Osteocyte (in vitro differentiated cells): ENCODE measurements around the gene CCDC159. TPM values are rescaled to one million over a fixed set of nuclear protein-coding genes. Genes with fewer than 3 reads are reported as not detected.
A peak's percentile ranks its signal among the peaks of the same experiment; 100 is the strongest.
"Not testable (repeated sequence)": the region's sequence is repeated elsewhere in the genome, so short reads cannot be mapped to it uniquely, and the experiment has no call there.

ENCODE experiments used
- DNase-seq: peaks from one replicate; pipeline ENCODE4 v3.0.0; 2021; ENCODE audit warnings: mixed read lengths; ENCODE audit not compliant: unreplicated experiment; ENCODE audit errors: extremely low spot score
- H3K27ac Mint-ChIP-seq: one replicate; pipeline ENCODE4 v1.8.0; 2021; ENCODE audit warnings: mild to moderate bottlenecking, mixed read lengths; ENCODE audit not compliant: unreplicated experiment
- H3K27me3 Mint-ChIP-seq: one replicate; pipeline ENCODE4 v1.8.0; 2021; ENCODE audit warnings: mixed read lengths; ENCODE audit not compliant: unreplicated experiment
- H3K36me3 Mint-ChIP-seq: one replicate; pipeline ENCODE4 v1.8.0; 2021; ENCODE audit warnings: mixed read lengths; ENCODE audit not compliant: unreplicated experiment
- H3K4me1 Mint-ChIP-seq: one replicate; pipeline ENCODE4 v1.8.0; 2021; ENCODE audit warnings: mixed read lengths; ENCODE audit not compliant: unreplicated experiment
- H3K4me3 Mint-ChIP-seq: one replicate; pipeline ENCODE4 v1.8.0; 2021; ENCODE audit warnings: mild to moderate bottlenecking, moderate library complexity, mixed read lengths; ENCODE audit not compliant: unreplicated experiment
- H3K9me3 Mint-ChIP-seq: one replicate; pipeline ENCODE4 v1.8.0; 2021; ENCODE audit warnings: mixed read lengths; ENCODE audit not compliant: unreplicated experiment
- CTCF ChIP-seq: fragments of 200-600 bp; sonication (generic); IDR thresholded peaks from 2 replicates; pipeline ENCODE4 v1.5.0; 2021; ENCODE audit warnings: antibody characterized with exemption, mild to moderate bottlenecking, moderate library complexity
- total RNA-seq: library from RNA; stranded (reverse); gene quantifications from 2 replicates; pipeline ENCODE4 v1.2.1, GENCODE V29; 2021

The CCDC159 gene
- total RNA-seq, 1 donor from 2014 or later: 28.1 TPM

GRCh38 chr19:11338569-11339253 lies 7.6 kb upstream of the CCDC159 start:
- no peak for DNase-seq
- H3K27me3 Mint-ChIP-seq: no peaks in the 10 kb centered on the region
- peak overlapping the region; percentile 63 for H3K4me3 Mint-ChIP-seq
- peak overlapping the region; percentile 34 for H3K27ac Mint-ChIP-seq
- no peak for TF ChIP-seq CTCF
- no peaks in the 10 kb centered on the region for H3K9me3 Mint-ChIP-seq
- peaks cover 4% of the 10 kb centered on the region for H3K36me3 Mint-ChIP-seq
- H3K4me1 Mint-ChIP-seq: peaks cover 17% of the 10 kb centered on the region

GRCh38 chr19:11339254-11340098 lies 6.8 kb upstream of the CCDC159 start, which contains the start of gene RAB3D:
Gene RAB3D (minus strand): TSS chr19:11339657. CDS start chr19:11337399, 2,258 bp downstream.
- H3K36me3 Mint-ChIP-seq: peaks cover 4% of the 10 kb centered on the region
- peak within 1 kb of the TSS; percentile 63 for H3K4me3 Mint-ChIP-seq
- H3K27ac Mint-ChIP-seq: peak within 1 kb of the TSS; percentile 34
- no peak for TF ChIP-seq CTCF
- DNase-seq: peak; percentile 91
- no peaks in the 10 kb centered on the region for H3K9me3 Mint-ChIP-seq
- no peaks in the 10 kb centered on the region for H3K27me3 Mint-ChIP-seq
- peaks cover 23% of the 10 kb centered on the region for H3K4me1 Mint-ChIP-seq

- DNase-seq, H3K36me3 Mint-ChIP-seq, H3K9me3 Mint-ChIP-seq, H3K27ac Mint-ChIP-seq, H3K27me3 Mint-ChIP-seq: not testable (repeated sequence)
- Mint-ChIP-seq H3K4me3 (peak overlapping the region; percentile 40), H3K4me1 (peaks cover 29% of the 10 kb centered on the region)
These were observed 6.2 kb upstream of the CCDC159 start for GRCh38 chr19:11340099-11340467.

- no peak for TF ChIP-seq CTCF
- Mint-ChIP-seq H3K9me3 (no peaks in the 10 kb centered on the region), H3K27me3 (no peaks in the 10 kb centered on the region), H3K36me3 (no peaks in the 10 kb centered on the region), H3K4me3 (no peak overlapping the region), H3K4me1 (peaks cover 42% of the 10 kb centered on the region), H3K27ac (no peak overlapping the region)
- DNase-seq: no peak
These were observed 3.9 kb upstream of the CCDC159 start for GRCh38 chr19:11342429-11342828.

GRCh38 chr19:11345122-11345803 lies 1.1 kb upstream of the CCDC159 start:
- no peak for TF ChIP-seq CTCF
- H3K9me3 Mint-ChIP-seq: peaks cover 7% of the 10 kb centered on the region
- peak overlapping the region; percentile 94 for H3K27ac Mint-ChIP-seq
- no peaks in the 10 kb centered on the region for H3K27me3 Mint-ChIP-seq
- peaks cover 31% of the 10 kb centered on the region for H3K4me1 Mint-ChIP-seq
- H3K36me3 Mint-ChIP-seq: peaks cover 3% of the 10 kb centered on the region
- H3K4me3 Mint-ChIP-seq: peak overlapping the region; percentile 91
- DNase-seq: no peak
